Measurements from ENCODE around the gene BAAT.
"Not testable (repeated sequence)": the region's sequence is repeated elsewhere in the genome, so short reads cannot be mapped to it uniquely, and the experiment has no call there.

Gene BAAT

GRCh38 chr9:101359679-101360078, 25.1 kb downstream of the BAAT start:
- no peak for DNase-seq

DNA sequence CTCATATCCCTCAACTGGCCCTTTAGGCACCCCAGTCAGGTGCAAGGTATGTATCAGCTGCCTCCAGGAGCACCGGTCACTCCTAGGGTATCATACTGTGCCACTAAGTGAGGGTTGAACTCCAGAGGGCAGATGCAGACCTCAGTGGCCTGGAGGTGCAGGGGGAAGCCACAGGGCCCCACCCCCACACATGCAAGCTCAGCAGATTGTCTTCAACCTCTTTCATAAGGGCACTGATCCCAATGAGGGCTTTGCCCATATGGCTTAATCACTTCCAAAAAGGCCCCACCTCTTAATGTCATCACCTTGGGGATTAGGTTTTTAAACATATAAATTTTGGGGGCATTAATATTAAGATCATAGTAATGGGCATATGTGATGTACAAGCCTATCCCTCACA, 28.2 kb downstream of the BAAT start:
- DNase-seq: no peak

- no peak for DNase-seq
Measured at GRCh38 chr9:101354765-101355708, 29.8 kb downstream of the BAAT start.

GRCh38 chr9:101354143-101354764, 30.6 kb downstream of the BAAT start:
- no peak for DNase-seq

GRCh38 chr9:101353683-101354082, 31.1 kb downstream of the BAAT start:
- DNase-seq: no peak

DNA sequence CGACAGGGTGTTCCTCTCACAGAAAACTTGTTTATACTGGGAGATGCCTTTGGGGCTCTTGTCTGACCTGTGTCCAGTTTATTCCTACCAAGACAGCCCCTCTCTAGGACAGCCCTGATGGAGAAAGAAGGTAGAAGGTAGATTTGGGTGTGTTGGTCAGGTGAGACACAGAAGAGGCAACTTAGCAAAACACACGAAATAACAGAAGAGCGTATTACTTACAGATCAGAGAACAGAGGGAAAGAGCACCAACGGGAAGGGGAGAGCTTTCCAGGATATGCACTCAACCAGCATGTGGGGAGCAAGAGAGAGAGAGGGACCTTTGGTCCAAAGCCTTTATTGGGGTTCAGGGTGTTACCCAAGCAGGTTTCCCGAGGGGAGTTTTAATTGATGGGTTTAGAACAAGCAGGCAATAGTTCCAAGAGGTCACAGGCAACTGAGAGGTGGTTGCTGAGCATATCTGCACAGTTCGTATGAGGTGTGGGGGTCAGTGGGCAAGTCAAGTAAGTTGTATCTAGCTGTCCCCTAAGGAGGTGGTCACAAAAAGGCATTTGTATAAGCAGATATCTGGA, 31.8 kb downstream of the BAAT start:
- no peak for DNase-seq

- DNase-seq: no peak
Measured at GRCh38 chr9:101350285-101350684, 34.5 kb downstream of the BAAT start.

DNA sequence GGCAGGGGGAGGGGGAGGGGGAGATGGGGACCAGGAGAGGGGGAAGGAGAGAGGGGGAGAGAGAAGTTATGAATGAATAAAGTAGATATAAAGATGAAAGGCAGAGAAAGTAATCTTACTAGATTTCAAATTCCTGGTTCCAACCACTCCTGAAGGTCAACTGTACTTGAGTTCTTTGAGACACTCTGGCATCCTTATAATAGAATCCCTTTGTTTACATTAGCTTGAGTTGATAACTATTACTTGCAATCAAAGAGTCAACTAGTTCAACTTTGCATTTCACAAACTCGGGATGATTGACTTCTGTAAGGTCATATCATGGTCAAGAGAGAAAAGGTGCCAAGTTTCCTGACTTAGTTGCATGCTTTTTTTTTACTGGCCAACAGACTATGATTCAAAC, 42.2 kb downstream of the BAAT start:
- no peak for DNase-seq

DNA sequence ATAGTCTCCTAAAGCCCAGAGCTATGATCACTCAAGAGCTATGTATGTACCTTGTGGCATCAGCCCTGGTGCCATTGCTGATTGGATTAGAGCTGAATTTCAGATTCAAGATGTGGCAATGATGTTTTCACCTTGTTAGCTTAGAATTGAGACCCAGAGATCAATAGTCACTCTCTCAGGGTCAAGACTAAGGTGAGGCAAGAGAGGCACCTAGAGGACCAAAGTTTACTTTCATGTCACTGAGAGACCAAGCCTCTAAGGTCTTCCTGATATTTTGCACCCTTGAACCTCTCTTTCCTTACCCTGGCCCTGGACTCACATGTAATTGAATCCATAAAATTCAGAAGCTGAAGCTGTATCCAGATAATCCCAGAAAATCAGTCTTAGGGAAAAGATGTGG, 42.8 kb downstream of the BAAT start:
- no peak for DNase-seq

- DNase-seq: no peak
Measured at GRCh38 chr9:101337237-101337636, 47.6 kb downstream of the BAAT start.

GRCh38 chr9:101336091-101336490, 48.7 kb downstream of the BAAT start:
- DNase-seq: no peak

DNA sequence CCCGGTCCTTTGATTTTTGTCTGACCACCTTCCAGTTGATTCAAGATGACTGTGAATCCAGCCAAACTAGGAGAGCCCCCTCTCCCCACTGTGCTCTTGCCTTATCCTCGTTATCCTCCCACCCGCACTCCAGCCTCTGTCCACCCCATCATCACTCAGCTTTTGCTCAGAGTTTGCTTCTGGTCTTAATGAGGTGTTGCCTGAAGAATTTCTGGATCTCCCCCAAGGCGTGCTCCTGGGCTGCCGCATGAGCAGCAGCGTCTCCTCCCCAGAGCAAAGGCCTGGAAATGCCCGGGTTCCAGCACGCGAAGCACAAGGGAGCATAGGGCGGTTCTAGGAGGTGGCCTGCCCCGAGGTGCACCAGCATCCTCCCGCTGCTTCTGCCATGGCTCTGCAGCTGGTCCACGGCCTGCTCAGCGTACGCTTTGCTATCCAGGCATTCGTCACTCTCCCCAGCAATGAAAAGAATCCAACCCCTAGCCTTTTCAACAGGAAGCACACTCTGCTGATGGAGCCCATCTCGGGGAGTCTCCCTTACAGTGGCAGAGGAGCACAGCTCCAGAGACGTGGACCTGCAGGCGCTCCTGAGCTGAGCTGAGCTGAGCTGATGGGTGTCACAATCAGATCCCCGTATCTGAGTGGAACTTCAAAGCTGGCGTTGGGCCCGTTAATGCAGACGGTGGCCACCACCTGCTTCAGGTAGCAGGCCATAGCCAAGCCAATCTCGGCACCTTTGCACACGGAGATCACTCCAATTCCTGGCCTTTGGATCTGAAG, 50.7 kb downstream of the BAAT start:
- no peak for DNase-seq

- DNase-seq: no peak
Measured at GRCh38 chr9:101333490-101333889, 51.3 kb downstream of the BAAT start.

DNA sequence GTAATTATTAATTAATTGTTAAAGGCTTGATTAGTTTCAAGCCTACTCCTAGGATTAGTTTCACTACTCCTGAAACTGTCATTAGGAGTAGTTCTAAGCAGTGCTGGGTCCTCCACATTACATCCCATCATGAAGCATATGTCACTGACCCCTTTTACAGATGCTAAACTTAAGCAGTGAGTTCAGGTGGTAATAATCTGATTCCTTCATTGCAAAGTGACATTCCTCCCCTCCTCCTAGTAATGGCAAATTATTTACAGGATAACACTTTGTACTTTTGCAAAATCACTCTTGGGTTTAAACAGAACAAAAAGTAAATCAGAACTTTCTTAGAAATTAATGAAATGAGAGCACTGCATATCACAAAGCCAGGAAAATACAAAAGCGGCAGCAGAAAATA, 52.4 kb downstream of the BAAT start:
- DNase-seq: no peak

DNA sequence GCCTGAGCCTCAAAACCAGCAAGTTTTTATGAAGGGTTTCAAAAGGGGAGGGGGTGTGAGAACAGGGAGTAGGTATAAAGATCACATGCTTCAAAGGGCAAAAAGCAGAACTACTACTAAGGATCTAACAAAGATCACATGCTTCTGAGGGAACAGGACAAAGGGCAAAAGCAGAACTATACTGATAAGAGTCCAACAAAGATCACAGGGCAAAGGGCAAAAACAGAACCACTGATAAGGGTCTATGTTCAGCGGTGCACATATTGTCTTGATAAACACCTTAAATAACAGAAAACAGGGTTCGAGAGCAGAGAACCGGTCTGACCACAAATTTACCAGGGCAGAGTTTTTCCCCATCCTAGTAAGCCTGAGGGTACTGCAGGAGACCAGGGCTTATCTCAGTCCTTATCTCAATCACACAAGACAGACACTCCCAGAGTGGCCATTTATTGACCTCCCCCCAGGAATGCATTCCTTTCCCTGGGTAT, 57.3 kb downstream of the BAAT start:
- DNase-seq: not testable (repeated sequence)

- no peak for DNase-seq
Measured at GRCh38 chr9:101326501-101326900, 58.3 kb downstream of the BAAT start.

GRCh38 chr9:101326035-101326434, 58.8 kb downstream of the BAAT start:
- no peak for DNase-seq

GRCh38 chr9:101325053-101325452, 59.8 kb downstream of the BAAT start:
- DNase-seq: no peak

- no peak for DNase-seq
Measured at GRCh38 chr9:101324245-101324804, 60.5 kb downstream of the BAAT start.

GRCh38 chr9:101323129-101323528, 61.7 kb downstream of the BAAT start:
- no peak for DNase-seq

- DNase-seq: no peak
Measured at GRCh38 chr9:101317735-101318134, 67.1 kb downstream of the BAAT start.

- no peak for DNase-seq
Measured at GRCh38 chr9:101315112-101315450, 69.7 kb downstream of the BAAT start.

DNA sequence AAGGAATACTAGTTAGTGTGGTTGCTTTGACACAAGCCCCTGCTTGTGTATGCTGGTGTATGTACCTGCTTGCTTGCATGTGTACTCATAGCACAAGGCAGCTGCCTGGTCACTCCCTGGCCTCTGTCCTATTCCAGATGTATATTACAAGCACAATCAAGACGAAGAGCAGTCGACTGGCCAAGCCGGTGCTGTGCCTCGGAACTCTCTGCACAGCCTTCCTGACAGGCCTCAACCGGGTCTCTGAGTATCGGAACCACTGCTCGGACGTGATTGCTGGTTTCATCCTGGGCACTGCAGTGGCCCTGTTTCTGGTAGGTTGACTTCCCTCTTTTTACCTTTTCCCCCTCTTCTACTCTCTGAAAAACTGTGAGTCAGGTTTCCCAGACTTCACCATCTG, 72.1 kb downstream of the BAAT start:
- DNase-seq: no peak
